Subcutaneous adipose tissue (tissue), 4 donors: ENCODE data around the gene ARID1B. TPM values are rescaled to one million over a fixed set of nuclear protein-coding genes. Genes with fewer than 3 reads are reported as not detected.

Source experiments
- total RNA-seq, 4 donors: library from RNA; depleted of rRNA; stranded (reverse); fragments of >200 nt; gene quantifications; one replicate each; pipeline ENCODE4 v1.1.0, GENCODE V29; 2016
- TF ChIP-seq, protein P1 (sequence below): fragments of 450-650 bp; IDR thresholded peaks from one replicate; pipeline ENCODE4 v1.5.1; 2016; ENCODE audit warnings: low read depth, mild to moderate bottlenecking, control low read depth, antibody characterized with exemption, moderate library complexity

ARID1B gene
- total RNA-seq, 4 donors from 2014 or later, result 93.8 to 137 (median 104) TPM

GRCh38 chr6:157246771-157247484 is 469.8 kb downstream of the ARID1B start:
- TF ChIP-seq, protein P1, sequence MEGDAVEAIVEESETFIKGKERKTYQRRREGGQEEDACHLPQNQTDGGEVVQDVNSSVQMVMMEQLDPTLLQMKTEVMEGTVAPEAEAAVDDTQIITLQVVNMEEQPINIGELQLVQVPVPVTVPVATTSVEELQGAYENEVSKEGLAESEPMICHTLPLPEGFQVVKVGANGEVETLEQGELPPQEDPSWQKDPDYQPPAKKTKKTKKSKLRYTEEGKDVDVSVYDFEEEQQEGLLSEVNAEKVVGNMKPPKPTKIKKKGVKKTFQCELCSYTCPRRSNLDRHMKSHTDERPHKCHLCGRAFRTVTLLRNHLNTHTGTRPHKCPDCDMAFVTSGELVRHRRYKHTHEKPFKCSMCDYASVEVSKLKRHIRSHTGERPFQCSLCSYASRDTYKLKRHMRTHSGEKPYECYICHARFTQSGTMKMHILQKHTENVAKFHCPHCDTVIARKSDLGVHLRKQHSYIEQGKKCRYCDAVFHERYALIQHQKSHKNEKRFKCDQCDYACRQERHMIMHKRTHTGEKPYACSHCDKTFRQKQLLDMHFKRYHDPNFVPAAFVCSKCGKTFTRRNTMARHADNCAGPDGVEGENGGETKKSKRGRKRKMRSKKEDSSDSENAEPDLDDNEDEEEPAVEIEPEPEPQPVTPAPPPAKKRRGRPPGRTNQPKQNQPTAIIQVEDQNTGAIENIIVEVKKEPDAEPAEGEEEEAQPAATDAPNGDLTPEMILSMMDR, result no peak

GRCh38 chr6:157248264-157248663 is 471.1 kb downstream of the ARID1B start:
- TF ChIP-seq, protein P1, result no peak

DNA sequence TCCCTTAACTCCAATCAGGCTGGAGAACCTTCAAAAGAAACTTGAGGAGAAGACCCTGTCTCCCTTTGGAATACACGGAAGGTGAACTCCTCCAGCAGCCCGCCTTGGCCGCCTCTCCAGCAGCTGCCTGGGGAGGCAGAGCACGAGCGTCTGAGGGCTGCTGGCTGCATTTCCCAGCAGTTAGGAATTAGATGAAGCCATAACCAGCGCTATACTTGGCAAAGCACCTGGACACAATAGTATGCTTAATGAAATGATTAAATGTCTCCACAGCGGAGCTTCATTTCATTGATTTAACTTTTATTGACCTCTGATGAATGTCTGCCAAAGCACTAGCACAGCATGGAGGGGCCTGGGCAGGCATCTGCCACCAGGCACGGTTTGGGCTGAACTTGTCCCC is 472.6 kb downstream of the ARID1B start:
- TF ChIP-seq, protein P1, result no peak

- TF ChIP-seq, protein P1, result no peak
Observed at GRCh38 chr6:157251586-157252247, 474.5 kb downstream of the ARID1B start.

DNA sequence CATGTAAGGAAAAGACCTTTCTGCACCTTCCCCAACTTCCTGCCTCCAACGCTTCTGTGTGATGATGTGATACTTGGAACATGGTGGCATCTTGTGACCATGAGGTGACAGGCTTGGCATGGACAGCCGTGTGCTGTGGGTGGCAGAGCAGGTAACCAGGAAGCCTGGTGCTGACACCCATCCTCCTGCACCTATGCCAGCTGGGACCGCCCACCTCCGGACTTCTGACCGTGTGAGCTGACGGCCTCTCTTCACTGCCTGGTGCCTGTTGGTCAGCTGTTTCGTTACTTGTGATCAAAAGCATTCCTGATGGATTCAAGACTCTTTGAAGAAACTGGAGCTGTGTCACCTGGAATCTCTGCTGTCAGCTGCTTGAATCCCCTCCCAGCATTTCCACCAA is 475.8 kb downstream of the ARID1B start:
- TF ChIP-seq, protein P1, result no peak

- TF ChIP-seq, protein P1, result no peak
Observed at GRCh38 chr6:157253699-157254098, 476.5 kb downstream of the ARID1B start.

DNA sequence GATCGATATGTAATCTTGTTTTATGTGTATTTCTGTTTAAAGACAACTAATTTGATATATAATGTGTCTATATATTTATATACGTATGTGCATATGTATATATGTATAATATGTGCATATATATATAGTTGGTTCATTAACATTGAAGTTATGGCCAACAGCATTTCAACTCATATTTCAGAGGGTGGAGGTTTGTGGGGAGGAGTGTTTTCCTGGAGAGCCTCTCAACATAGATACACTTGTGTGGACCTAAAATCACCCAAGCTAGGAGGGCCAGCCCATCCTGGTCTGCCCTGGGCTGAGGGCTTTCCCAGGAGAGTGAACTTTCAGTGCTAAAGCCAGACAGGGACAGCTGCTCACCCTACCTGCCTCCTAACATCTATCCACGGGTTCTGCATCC is 477.4 kb downstream of the ARID1B start:
- TF ChIP-seq, protein P1, result no peak
